GM12878 (cell line): ENCODE measurements around the gene CCDC110. TPM values are rescaled to one million over a fixed set of nuclear protein-coding genes. Genes with fewer than 3 reads are reported as not detected.

ENCODE experiments used
- ASH2L ChIP-seq: fragments of 300-600, 200-600 bp; sonication (generic); IDR thresholded peaks from 2 replicates; pipeline ENCODE4 v1.6.1; 2017; ENCODE audit warnings: low read depth, mild to moderate bottlenecking, borderline replicate concordance
- BCL11A ChIP-seq: IDR thresholded peaks from 2 replicates; pipeline ENCODE4 v1.6.1; 2011; ENCODE audit warnings: low read depth, low read length
- CUX1 ChIP-seq: IDR thresholded peaks from 2 replicates; pipeline ENCODE4 v1.6.1; 2012; ENCODE audit warnings: improper control_type of control experiment, low read depth, low read length; ENCODE audit not compliant: insufficient replicate concordance
- MYB ChIP-seq: fragments of 150-350 bp; IDR thresholded peaks from 2 replicates; pipeline ENCODE4 v1.6.1; 2014; ENCODE audit warnings: mild to moderate bottlenecking, low read depth, low read length, borderline replicate concordance
- NRF1 ChIP-seq: conservative IDR thresholded peaks from 2 replicates; pipeline ENCODE4 v1.6.1; 2011; ENCODE audit warnings: mild to moderate bottlenecking, low read depth, low read length, improper control_type of control experiment
- SMC3 ChIP-seq: IDR thresholded peaks from 2 replicates; pipeline ENCODE4 v1.6.1; 2011; ENCODE audit warnings: low read length, improper control_type of control experiment, borderline replicate concordance
- SP1 ChIP-seq: IDR thresholded peaks from one replicate; pipeline ENCODE4 v1.6.1; 2011; ENCODE audit warnings: low read depth, low read length
- TARDBP ChIP-seq: IDR thresholded peaks from 2 replicates; pipeline ENCODE4 v1.6.1; 2016; ENCODE audit warnings: borderline replicate concordance
- polyA plus RNA-seq, 11 experiments: library from polyadenylated mRNA; depleted of rRNA in 4 of 11; unstranded in 6 of 11; stranded (reverse) in 5 of 11; fragments of >200 nt; fragmentation: Nextera tagmentation in 4 of 11; fragmentation: Illumina TruSeq in 1 of 11; extraction: Ambion mirVana in 4 of 11; extraction: Trizol in 1 of 11; gene quantifications; 1 replicate in 1 of 11; 2 replicates in 10 of 11; pipeline versions ENCODE4 v1.2.1 to v1.2.3, GENCODE V29; 2011 to 2016; ENCODE audit warnings: inconsistent platforms in 2 of 11, missing spikeins in 2 of 11, low read depth in 1 of 11
- total RNA-seq, 4 experiments: library from RNA; depleted of rRNA in 3 of 4; stranded (reverse); fragments of >200 nt in 3 of 4; fragmentation: Illumina TruSeq in 1 of 4; extraction: Trizol in 1 of 4; gene quantifications; 2 replicates each; pipeline versions ENCODE4 v1.2.1 to v1.2.3, GENCODE V29; 2013 to 2021
- TF ChIP-seq, protein P1 (sequence below): fragments of 450-650 bp; IDR thresholded peaks from 2 replicates; pipeline ENCODE4 v1.6.1; 2016; ENCODE audit warnings: mild to moderate bottlenecking
- TF ChIP-seq, protein P2 (sequence below): IDR thresholded peaks from 2 replicates; pipeline ENCODE4 v1.6.1; 2011; ENCODE audit warnings: borderline replicate concordance, low read depth, mild to moderate bottlenecking, moderate library complexity, low read length; ENCODE audit not compliant: insufficient read depth, poor library complexity, severe bottlenecking
- TF ChIP-seq, protein P3 (sequence below): fragments of 450-650 bp; formaldehyde crosslinking; IDR thresholded peaks from 2 replicates; pipeline ENCODE4 v1.4.0; 2020; ENCODE audit warnings: mild to moderate bottlenecking, moderate library complexity
- TF ChIP-seq, protein P4 (sequence below): fragments of 450-650 bp; IDR thresholded peaks from 2 replicates; pipeline ENCODE4 v1.6.1; 2016; ENCODE audit warnings: mild to moderate bottlenecking, moderate library complexity, borderline replicate concordance

Gene CCDC110
- total and polyA plus RNA-seq, 10 of the 15 experiments (the other 5 are each of a cell fraction or from before 2014, with no cell fraction given): 0.85 to 3.1 (median 2.1) TPM; not detected in 1

GRCh38 chr4:185395956-185396723, 75.4 kb downstream of the CCDC110 start (continued):
- TF ChIP-seq TARDBP: 0 out of 2 replicates have a peak, but pooled peaks have one; percentile 49
- no peak for TF ChIP-seq CUX1
- TF ChIP-seq, protein P1, sequence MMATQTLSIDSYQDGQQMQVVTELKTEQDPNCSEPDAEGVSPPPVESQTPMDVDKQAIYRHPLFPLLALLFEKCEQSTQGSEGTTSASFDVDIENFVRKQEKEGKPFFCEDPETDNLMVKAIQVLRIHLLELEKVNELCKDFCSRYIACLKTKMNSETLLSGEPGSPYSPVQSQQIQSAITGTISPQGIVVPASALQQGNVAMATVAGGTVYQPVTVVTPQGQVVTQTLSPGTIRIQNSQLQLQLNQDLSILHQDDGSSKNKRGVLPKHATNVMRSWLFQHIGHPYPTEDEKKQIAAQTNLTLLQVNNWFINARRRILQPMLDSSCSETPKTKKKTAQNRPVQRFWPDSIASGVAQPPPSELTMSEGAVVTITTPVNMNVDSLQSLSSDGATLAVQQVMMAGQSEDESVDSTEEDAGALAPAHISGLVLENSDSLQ: peak; percentile 29; the same call in 1 of the 2 replicates
- no peak for TF ChIP-seq SMC3
- TF ChIP-seq, protein P2, sequence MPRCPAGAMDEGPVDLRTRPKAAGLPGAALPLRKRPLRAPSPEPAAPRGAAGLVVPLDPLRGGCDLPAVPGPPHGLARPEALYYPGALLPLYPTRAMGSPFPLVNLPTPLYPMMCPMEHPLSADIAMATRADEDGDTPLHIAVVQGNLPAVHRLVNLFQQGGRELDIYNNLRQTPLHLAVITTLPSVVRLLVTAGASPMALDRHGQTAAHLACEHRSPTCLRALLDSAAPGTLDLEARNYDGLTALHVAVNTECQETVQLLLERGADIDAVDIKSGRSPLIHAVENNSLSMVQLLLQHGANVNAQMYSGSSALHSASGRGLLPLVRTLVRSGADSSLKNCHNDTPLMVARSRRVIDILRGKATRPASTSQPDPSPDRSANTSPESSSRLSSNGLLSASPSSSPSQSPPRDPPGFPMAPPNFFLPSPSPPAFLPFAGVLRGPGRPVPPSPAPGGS: peak; percentile 73
- TF ChIP-seq NRF1: peak; percentile 81
- TF ChIP-seq MYB: no peak
- TF ChIP-seq ASH2L: no peak; the same call in 1 of the 2 replicates
- TF ChIP-seq, protein P3, sequence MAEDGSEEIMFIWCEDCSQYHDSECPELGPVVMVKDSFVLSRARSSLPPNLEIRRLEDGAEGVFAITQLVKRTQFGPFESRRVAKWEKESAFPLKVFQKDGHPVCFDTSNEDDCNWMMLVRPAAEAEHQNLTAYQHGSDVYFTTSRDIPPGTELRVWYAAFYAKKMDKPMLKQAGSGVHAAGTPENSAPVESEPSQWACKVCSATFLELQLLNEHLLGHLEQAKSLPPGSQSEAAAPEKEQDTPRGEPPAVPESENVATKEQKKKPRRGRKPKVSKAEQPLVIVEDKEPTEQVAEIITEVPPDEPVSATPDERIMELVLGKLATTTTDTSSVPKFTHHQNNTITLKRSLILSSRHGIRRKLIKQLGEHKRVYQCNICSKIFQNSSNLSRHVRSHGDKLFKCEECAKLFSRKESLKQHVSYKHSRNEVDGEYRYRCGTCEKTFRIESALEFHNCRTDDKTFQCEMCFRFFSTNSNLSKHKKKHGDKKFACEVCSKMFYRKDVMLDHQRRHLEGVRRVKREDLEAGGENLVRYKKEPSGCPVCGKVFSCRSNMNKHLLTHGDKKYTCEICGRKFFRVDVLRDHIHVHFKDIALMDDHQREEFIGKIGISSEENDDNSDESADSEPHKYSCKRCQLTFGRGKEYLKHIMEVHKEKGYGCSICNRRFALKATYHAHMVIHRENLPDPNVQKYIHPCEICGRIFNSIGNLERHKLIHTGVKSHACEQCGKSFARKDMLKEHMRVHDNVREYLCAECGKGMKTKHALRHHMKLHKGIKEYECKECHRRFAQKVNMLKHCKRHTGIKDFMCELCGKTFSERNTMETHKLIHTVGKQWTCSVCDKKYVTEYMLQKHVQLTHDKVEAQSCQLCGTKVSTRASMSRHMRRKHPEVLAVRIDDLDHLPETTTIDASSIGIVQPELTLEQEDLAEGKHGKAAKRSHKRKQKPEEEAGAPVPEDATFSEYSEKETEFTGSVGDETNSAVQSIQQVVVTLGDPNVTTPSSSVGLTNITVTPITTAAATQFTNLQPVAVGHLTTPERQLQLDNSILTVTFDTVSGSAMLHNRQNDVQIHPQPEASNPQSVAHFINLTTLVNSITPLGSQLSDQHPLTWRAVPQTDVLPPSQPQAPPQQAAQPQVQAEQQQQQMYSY: no peak
- TF ChIP-seq, protein P4, sequence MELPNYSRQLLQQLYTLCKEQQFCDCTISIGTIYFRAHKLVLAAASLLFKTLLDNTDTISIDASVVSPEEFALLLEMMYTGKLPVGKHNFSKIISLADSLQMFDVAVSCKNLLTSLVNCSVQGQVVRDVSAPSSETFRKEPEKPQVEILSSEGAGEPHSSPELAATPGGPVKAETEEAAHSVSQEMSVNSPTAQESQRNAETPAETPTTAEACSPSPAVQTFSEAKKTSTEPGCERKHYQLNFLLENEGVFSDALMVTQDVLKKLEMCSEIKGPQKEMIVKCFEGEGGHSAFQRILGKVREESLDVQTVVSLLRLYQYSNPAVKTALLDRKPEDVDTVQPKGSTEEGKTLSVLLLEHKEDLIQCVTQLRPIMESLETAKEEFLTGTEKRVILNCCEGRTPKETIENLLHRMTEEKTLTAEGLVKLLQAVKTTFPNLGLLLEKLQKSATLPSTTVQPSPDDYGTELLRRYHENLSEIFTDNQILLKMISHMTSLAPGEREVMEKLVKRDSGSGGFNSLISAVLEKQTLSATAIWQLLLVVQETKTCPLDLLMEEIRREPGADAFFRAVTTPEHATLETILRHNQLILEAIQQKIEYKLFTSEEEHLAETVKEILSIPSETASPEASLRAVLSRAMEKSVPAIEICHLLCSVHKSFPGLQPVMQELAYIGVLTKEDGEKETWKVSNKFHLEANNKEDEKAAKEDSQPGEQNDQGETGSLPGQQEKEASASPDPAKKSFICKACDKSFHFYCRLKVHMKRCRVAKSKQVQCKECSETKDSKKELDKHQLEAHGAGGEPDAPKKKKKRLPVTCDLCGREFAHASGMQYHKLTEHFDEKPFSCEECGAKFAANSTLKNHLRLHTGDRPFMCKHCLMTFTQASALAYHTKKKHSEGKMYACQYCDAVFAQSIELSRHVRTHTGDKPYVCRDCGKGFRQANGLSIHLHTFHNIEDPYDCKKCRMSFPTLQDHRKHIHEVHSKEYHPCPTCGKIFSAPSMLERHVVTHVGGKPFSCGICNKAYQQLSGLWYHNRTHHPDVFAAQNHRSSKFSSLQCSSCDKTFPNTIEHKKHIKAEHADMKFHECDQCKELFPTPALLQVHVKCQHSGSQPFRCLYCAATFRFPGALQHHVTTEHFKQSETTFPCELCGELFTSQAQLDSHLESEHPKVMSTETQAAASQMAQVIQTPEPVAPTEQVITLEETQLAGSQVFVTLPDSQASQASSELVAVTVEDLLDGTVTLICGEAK: peak; percentile 0; the same call in 1 of the 2 replicates
- TF ChIP-seq BCL11A: no peak
- no peak for TF ChIP-seq SP1
